Lower lobe of right lung (tissue), 2 donors: ENCODE measurements around the gene RALB. TPM values are rescaled to one million over a fixed set of nuclear protein-coding genes. Genes with fewer than 3 reads are reported as not detected.

Source experiments
- ATAC-seq, 2 donors: fragments of 200-7000 bp; cut with Tn5 transposase; one replicate each; pipeline ENCODE4 v1.9.1; 2020 to 2022; ENCODE audit warnings: mild to moderate bottlenecking in 2 of 2, moderate library complexity in 2 of 2
- DNase-seq: peaks from one replicate; pipeline ENCODE4 v3.0.0-alpha.2; 2020
- H3K27ac ChIP-seq: fragments of 200-600 bp; one replicate; pipeline ENCODE4 v1.8.0; 2022
- H3K27me3 ChIP-seq: fragments of 200-600 bp; one replicate; pipeline ENCODE4 v1.8.0; 2022; ENCODE audit warnings: low read depth
- H3K36me3 ChIP-seq: fragments of 200-600 bp; one replicate; pipeline ENCODE4 v1.8.0; 2022; ENCODE audit warnings: mild to moderate bottlenecking
- H3K4me1 ChIP-seq: fragments of 200-600 bp; one replicate; pipeline ENCODE4 v1.8.0; 2022
- H3K4me3 ChIP-seq: fragments of 200-600 bp; one replicate; pipeline ENCODE4 v1.8.0; 2022; ENCODE audit warnings: mild to moderate bottlenecking
- H3K9me3 ChIP-seq: fragments of 200-600 bp; one replicate; pipeline ENCODE4 v1.8.0; 2022
- intact Hi-C: fragments of 100-400 bp; cut with DNase I; formaldehyde crosslinking; loops from one replicate; pipeline ENCODE4 v1.11.0; 2022
- total RNA-seq: library from RNA; stranded (reverse); fragmentation: NEBNext Ultra II Directional; extraction: Animal tissue kit (Norgen Biotek cat#: 25700); gene quantifications from one replicate; pipeline ENCODE4 v1.2.1, GENCODE V29; 2021
- TF ChIP-seq, protein P1 (sequence below): fragments of 200-600 bp; IDR thresholded peaks from one replicate; pipeline ENCODE4 v1.8.0; 2022; ENCODE audit warnings: antibody characterized with exemption, mild to moderate bottlenecking
- donor health status: DM: no; HTN: yes; CAD: no; lungs with severe emphysema.

Gene RALB
- total RNA-seq, 1 donor from 2014 or later, result 65.8 TPM

DNA sequence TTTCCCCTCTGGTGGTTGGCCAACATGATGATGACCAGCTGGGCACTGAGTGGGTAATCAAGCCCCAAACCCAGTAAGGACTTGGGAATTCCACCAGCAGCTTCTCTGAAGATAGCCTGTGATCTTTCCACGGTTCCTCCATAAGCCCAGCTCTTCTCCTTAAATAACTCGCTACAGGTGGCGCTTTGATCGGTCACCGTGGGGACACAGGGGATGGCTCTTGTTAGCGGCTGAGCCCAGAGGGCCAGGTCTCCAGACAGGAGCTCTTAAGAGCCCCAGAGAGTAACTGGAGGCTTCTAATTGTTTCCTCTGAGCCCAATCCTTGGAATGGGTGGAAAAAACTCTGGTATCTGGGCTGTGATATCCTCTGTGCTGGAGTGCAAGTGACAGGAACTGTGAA is 79.7 kb downstream of the RALB start:
- TF ChIP-seq, protein P1, sequence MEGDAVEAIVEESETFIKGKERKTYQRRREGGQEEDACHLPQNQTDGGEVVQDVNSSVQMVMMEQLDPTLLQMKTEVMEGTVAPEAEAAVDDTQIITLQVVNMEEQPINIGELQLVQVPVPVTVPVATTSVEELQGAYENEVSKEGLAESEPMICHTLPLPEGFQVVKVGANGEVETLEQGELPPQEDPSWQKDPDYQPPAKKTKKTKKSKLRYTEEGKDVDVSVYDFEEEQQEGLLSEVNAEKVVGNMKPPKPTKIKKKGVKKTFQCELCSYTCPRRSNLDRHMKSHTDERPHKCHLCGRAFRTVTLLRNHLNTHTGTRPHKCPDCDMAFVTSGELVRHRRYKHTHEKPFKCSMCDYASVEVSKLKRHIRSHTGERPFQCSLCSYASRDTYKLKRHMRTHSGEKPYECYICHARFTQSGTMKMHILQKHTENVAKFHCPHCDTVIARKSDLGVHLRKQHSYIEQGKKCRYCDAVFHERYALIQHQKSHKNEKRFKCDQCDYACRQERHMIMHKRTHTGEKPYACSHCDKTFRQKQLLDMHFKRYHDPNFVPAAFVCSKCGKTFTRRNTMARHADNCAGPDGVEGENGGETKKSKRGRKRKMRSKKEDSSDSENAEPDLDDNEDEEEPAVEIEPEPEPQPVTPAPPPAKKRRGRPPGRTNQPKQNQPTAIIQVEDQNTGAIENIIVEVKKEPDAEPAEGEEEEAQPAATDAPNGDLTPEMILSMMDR, result no peak
- ATAC-seq (no peak), DNase-seq (no peak)
- no peak overlapping the region for H3K4me3 ChIP-seq
- no peaks in the 10 kb centered on the region for H3K4me1 ChIP-seq
- H3K36me3 ChIP-seq, result no peaks in the 10 kb centered on the region
- no peaks in the 10 kb centered on the region for H3K9me3 ChIP-seq
- H3K27me3 ChIP-seq, result peaks cover 10% of the 10 kb centered on the region
- H3K27ac ChIP-seq, result no peak overlapping the region
- intact Hi-C loops, result no loop called here

DNA sequence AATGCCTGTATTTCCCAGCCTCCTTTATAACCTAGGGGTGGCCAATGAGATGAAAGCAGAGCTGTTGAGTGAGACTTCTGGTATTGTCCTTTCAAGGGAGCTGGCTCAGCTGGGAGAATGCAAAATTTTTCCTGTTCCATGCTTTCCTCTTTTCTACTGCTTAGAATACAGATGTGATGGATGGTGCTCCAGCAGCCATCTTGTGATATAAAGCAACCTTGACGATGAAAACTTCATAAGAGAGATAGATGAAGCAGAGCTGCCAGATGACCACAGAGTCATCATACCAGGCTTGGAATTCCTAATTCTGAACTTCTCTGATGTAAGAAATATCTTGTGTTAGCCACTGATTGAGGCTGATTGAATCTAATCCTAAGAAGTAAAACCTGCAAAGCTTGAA is 81.4 kb downstream of the RALB start:
- DNase-seq, result no peak
- Histone ChIP-seq H3K27ac (no peak overlapping the region), H3K27me3 (peaks cover 11% of the 10 kb centered on the region), H3K4me3 (no peak overlapping the region), H3K36me3 (no peaks in the 10 kb centered on the region), H3K9me3 (no peaks in the 10 kb centered on the region), H3K4me1 (no peaks in the 10 kb centered on the region)
- TF ChIP-seq, protein P1, result no peak
- intact Hi-C loops, result no loop called here
- no peak for ATAC-seq

DNA sequence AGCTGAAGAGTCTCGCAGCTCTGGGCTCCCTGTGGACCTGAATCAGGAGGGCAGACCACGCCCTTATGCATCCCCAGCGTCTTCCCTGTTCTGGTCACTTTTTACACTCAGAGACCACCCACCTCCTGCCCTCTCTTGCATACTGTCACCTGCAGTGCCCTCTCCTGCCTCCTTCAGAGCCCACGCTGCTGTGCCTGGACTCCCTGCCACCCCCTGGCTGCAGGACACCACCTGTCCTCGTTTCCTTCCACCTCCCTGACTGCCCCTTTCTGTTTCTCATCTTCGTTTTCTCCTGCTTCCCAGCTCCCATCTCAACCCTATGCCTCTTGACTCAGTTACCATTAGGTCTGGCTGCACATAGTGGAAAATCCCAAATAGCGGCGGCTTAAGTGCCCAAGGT is 84.1 kb downstream of the RALB start:
- Histone ChIP-seq H3K9me3 (no peaks in the 10 kb centered on the region), H3K36me3 (no peaks in the 10 kb centered on the region), H3K4me1 (no peaks in the 10 kb centered on the region), H3K4me3 (no peak overlapping the region), H3K27ac (no peak overlapping the region), H3K27me3 (peaks cover 30% of the 10 kb centered on the region)
- TF ChIP-seq, protein P1, result no peak
- intact Hi-C loops, result no loop called here
- ATAC-seq (no peak), DNase-seq (no peak)

DNA sequence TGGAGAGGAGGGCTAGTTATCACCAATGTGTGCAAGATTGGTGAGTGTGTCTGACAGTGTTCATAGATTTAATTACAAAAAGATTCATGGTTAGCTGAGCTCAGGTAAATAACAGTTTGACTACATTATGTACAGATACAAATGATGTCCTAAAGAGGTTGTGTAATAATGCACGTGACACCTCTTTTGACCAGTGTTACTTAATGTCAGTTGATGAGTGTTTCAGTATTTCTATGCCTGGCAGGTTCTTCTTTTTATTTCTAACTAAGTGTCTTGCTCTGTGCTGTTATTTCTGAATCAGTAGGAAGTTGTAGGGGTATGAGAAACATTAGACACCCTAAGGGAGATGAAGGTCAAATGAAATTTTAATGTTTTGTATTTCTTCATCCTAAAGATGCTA is 85.4 kb downstream of the RALB start:
- no peaks in the 10 kb centered on the region for H3K36me3 ChIP-seq
- H3K4me3 ChIP-seq, result no peak overlapping the region
- no peak overlapping the region for H3K27ac ChIP-seq
- TF ChIP-seq, protein P1, result no peak
- H3K9me3 ChIP-seq, result no peaks in the 10 kb centered on the region
- peaks cover 2% of the 10 kb centered on the region for H3K4me1 ChIP-seq
- intact Hi-C loops, result no loop called here
- ATAC-seq (peak in 1 of 2 donors; percentile 22), DNase-seq (no peak)
- H3K27me3 ChIP-seq, result peaks cover 43% of the 10 kb centered on the region

DNA sequence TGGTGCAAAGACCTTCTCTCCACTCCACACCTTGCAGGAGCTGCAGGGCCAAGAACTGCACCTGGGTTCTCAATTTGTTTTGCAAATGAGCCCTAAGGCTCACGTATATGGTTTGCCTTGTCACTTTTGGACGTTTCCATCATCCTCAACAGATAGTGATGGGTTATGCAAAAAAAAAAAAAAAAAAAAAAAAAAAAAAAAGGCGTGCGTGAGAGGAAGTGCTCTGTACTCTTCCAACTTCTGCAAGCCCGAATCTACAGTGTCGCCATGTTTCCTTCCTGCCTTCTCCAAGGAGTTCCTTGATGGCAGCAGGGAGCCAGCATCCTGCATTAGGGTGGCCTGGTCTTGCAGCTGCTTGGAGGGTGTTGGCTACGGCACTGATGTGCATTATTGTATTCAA is 89.3 kb downstream of the RALB start:
- no peak for DNase-seq
- TF ChIP-seq, protein P1, result no peak
- Histone ChIP-seq H3K36me3 (no peaks in the 10 kb centered on the region), H3K27me3 (peaks cover 69% of the 10 kb centered on the region), H3K9me3 (no peaks in the 10 kb centered on the region), H3K27ac (no peak overlapping the region), H3K4me1 (peaks cover 27% of the 10 kb centered on the region), H3K4me3 (no peak overlapping the region)
- no peak for ATAC-seq
- intact Hi-C loops, result loop anchor here (5.0 kb wide), 1 partner anchor 340 kb away; no protein-coding TSS in a partner anchor

DNA sequence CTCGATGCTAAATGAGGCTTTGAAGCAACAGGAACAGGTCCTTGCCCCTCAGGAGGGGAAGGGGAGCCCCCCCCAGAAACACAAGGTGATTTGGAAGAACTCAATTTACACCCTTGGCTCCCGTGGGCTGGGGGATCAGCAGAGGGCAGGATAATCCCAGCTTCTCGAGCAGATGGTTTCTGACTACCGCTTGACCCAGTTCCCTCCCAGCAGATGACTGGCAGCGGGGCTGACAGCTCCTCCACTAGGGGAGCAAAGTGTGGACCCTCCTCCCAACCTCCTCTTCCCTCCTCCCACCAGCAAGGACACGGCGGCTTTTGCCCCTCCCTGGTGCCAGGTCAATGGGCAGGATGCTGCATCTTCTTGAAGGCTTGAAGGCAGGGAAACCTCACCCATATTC is 89.8 kb downstream of the RALB start:
- H3K36me3 ChIP-seq, result no peaks in the 10 kb centered on the region
- DNase-seq (no peak), ATAC-seq (no peak)
- no peaks in the 10 kb centered on the region for H3K9me3 ChIP-seq
- intact Hi-C loops, result loop anchor here (5.0 kb wide), 1 partner anchor 340 kb away; no protein-coding TSS in a partner anchor
- no peak overlapping the region for H3K4me3 ChIP-seq
- peaks cover 30% of the 10 kb centered on the region for H3K4me1 ChIP-seq
- H3K27me3 ChIP-seq, result peaks cover 74% of the 10 kb centered on the region
- H3K27ac ChIP-seq, result no peak overlapping the region
- TF ChIP-seq, protein P1, result no peak
